Gastroesophageal sphincter (tissue), 3 donors: ENCODE results near the gene PLEKHA7.

ENCODE experiments used
- POLR2A ChIP-seq, 2 donors: fragments of 450-650 bp; IDR thresholded peaks; one replicate each; pipeline ENCODE4 v1.6.1; 2017; ENCODE audit warnings: antibody characterized with exemption in 2 of 2, mild to moderate bottlenecking in 2 of 2, moderate library complexity in 1 of 2
- TF ChIP-seq, protein P1 (sequence below), 4 experiments: fragments of 200-600 bp in 2 of 4; fragments of 450-650 bp in 2 of 4; sonication (generic) in 1 of 4; IDR thresholded peaks; one replicate each; pipeline ENCODE4 v1.5.1; 2017 to 2019; ENCODE audit warnings: antibody characterized with exemption in 4 of 4, mild to moderate bottlenecking in 2 of 4, moderate library complexity in 2 of 4

DNA sequence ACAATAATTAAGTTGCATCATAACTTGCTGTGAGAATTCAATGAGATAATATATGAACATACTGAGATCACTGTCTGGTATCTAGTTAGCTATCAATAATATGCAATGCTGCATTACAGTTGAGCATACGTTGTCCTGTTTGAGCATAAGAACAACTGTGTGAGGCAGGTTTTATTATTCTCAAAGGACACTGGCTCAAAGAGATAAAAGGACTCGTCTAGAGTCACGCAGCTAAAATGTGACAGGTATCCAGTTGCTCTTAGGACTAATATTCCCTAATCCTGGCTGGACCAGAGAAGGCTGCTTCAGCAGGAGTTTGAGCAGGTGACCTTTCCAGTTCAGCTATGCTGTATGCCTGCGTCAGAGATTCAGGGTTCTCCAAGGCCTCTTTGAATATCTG is 92.5 kb downstream of the PLEKHA7 start:
- TF ChIP-seq, protein P1, sequence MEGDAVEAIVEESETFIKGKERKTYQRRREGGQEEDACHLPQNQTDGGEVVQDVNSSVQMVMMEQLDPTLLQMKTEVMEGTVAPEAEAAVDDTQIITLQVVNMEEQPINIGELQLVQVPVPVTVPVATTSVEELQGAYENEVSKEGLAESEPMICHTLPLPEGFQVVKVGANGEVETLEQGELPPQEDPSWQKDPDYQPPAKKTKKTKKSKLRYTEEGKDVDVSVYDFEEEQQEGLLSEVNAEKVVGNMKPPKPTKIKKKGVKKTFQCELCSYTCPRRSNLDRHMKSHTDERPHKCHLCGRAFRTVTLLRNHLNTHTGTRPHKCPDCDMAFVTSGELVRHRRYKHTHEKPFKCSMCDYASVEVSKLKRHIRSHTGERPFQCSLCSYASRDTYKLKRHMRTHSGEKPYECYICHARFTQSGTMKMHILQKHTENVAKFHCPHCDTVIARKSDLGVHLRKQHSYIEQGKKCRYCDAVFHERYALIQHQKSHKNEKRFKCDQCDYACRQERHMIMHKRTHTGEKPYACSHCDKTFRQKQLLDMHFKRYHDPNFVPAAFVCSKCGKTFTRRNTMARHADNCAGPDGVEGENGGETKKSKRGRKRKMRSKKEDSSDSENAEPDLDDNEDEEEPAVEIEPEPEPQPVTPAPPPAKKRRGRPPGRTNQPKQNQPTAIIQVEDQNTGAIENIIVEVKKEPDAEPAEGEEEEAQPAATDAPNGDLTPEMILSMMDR (IDR thresholded peaks at IDR 0.05), result no peak
- no peak for TF ChIP-seq POLR2A (IDR thresholded peaks at IDR 0.05)
